Activated T-helper 9 cell treated with anti-CD3 and anti-CD28 coated beads, Interleukin-2, amount 50 U/mL, for 16 hours (primary cell): ENCODE data around the gene RNF144A.

ENCODE experiments used
- DNase-seq: peaks from one replicate; pipeline ENCODE4 v3.0.0-alpha.2; 2020; ENCODE audit warnings: low read depth

Gene RNF144A

GRCh38 chr2:6947929-6948676, 30.9 kb downstream of the RNF144A start:
- DNase-seq, result no peak

- no peak for DNase-seq
These were observed 31.6 kb downstream of the RNF144A start for GRCh38 chr2:6948677-6949351.

- DNase-seq, result no peak
These were observed 33.8 kb downstream of the RNF144A start for GRCh38 chr2:6951046-6951445.

- DNase-seq, result no peak
These were observed 34.9 kb downstream of the RNF144A start for GRCh38 chr2:6952101-6952500.

DNA sequence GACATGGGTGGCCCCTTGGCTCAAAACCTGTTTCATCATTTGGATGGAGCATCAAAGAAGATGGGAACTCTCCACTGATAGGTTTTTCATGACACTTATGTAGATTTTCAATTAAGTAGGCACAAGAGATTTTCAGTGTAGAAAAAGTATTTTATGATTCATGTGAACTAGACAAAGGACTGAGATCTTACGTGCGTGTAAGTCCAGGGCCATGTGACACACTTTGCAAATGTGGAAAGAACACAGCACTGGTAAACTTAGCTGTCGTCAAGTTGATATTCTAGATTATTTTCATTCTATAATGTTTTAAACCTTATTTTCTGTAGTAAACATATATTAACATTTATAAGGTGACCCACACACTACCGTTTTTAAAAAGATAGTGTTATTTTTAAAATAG, 37.4 kb downstream of the RNF144A start:
- no peak for DNase-seq

GRCh38 chr2:6955511-6956136, 38.4 kb downstream of the RNF144A start:
- DNase-seq, result no peak

DNA sequence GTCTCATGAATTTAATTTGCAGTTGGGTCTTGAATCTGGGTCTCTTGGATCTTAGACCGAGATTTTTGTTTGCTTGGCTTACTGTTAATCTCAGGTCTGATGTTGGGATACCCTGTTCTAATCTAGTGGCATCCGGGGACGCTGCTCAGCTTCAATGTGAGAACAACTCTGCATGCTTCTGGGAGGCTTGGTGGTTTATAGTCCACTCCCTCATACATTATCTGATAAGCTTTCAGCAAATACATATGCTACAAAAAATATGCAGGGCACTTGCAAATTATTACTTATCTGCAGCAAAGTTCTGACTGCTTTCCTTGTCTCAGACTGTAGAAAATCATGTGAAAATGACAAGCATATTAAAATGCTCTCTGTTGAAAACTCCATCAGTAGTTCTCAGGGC, 39.4 kb downstream of the RNF144A start:
- DNase-seq, result no peak

GRCh38 chr2:6957031-6957714, 40.0 kb downstream of the RNF144A start:
- DNase-seq, result no peak

- DNase-seq, result no peak
These were observed 40.9 kb downstream of the RNF144A start for GRCh38 chr2:6957910-6958615.

DNA sequence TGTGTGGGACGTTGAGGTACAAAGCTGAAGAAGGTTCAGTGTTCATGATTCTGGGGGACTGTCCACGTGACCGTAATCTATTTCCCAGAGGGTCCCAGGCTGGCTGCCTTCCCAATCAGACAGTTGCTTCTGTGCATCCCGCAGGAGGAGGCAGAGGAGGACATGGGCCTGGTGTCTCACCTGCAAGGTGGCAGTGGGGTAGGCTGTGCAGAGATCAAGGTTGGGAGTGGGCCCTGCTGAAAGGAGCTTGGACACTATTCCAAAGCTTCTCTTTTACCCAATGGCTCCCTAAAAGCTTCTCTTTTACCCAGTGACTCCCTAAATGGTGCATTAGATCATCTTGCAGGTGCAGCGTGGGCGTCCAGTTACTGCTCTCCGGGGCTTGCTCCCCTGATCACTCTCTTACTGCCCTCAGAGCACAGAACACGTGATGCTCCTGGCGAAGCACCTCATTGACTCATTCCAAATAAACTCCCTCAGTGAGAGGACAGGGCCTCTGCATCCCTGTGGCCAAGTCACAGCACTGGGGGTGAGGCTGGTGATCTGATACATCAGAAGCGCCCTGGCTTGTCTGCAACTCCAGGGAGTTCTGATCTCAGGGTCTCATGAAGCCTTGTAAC, 41.5 kb downstream of the RNF144A start:
- DNase-seq, result no peak

DNA sequence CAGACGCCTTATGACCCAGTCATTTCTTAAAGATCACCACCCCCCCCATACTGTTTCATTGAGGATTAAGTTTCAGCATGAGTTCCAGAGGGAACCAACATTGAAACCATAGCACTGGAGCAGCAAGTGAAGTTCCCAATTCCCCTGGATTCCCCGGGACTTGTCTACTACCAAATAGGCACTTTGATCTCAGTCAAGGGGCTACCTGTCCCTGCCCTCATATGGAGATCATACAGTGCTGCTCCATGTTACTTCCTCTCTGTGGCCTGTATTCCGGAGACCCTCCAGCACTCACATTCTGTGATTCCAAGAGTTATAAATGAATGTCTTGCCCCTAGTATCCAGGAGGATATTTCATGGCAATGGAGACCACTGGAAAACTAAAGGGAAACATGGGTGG, 42.5 kb downstream of the RNF144A start:
- DNase-seq, result no peak

- DNase-seq, result no peak
These were observed 43.4 kb downstream of the RNF144A start for GRCh38 chr2:6960659-6961058.

DNA sequence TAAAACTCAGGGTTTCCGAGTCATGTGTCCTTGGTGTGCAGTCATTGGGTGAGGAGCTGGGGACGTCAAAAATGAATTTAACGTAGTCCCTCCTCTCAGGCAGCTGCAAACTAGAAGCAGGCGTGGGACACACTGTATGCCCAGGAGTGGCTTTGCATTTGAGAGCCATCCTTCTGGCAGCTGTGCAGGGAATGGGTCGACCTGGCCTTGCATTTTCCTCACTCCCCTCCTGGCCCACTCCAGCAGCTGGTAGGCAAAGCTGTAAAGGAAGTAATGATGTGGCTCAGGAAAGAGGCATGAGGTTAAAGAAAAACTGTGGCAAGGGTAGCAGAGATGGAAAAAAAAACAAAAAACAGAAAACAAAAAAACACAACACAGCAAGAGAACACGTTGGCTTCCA, 46.5 kb downstream of the RNF144A start:
- no peak for DNase-seq

DNA sequence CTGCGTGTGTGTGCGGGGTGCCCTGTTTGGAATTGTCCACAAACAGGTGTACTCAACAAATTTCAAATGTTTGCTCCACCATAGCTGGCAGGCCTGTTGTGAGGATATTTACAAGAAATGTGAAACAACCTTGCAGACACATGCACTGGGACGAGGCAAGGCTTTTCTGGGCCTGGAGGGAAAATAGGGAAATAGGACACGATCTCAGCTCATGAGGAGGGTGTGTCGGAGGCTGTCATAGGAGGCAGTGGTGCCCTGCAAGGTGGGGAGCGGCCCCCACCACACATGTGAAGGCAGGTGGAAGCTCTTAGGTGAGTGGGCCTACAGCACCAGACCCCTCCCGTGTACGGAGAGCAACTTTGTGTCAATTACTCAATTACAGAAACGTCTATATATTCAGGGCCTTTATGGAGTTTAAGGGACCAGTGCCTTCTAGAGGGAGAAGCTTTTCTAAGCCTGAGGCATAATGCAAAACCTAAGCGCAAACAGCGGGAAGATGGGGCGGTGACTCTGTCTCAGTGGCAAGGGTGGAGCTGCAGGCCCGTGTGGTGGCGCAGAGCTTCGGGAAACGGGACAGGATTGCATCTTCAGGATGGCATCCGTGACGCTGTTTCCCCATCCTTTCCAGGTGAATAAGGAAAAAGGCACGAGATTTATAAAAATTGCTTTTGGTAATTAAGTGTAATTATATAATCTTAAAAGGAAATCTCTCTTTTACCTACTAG, 48.0 kb downstream of the RNF144A start:
- no peak for DNase-seq

- DNase-seq, result no peak
These were observed 49.3 kb downstream of the RNF144A start for GRCh38 chr2:6966446-6966940.

DNA sequence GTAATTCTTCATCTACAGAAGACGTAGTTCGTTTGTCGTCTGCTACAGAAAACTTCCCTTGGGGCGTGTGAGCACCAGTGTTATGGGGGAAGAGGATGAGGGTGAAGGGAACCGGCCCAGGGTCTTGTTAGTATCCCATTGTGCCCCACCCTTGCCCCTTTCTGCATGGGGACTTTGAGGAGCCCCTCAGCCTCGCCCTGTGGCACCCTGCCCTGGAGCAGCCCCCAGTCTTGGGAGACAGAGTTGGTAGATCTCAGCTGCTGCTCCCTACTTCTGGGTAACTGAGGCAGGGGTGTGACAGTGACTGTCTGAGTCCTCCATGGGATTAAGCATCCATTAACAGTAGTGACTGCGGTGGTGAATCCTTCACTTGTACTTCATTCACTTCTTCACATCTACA, 50.1 kb downstream of the RNF144A start:
- no peak for DNase-seq

GRCh38 chr2:6968319-6969100, 51.3 kb downstream of the RNF144A start:
- DNase-seq, result no peak

GRCh38 chr2:6970551-6970950, 53.3 kb downstream of the RNF144A start:
- no peak for DNase-seq

DNA sequence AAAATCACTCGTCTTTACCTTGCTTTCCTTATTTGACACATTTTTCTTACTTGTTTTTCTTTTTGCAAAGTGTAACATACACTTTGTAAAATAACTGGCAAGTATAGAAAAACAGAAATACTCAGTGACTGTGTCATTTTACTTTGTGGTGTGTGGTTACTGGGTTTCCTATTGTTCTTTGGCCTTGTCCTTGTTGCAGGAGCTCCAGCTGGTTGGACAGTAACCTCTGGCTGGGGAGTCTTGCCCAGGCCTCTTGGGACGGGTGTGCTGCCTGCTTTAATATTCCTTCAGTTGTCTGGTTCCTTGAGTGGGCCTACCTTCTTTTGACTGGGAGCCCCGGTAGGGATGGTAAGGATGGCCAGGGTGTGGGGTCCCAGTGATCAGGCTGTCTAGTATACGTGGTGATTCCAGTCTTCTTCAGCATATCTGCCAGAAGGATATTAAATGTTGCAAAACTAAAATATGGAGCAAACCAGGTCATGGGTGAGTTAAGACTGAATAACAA, 53.8 kb downstream of the RNF144A start:
- no peak for DNase-seq

DNA sequence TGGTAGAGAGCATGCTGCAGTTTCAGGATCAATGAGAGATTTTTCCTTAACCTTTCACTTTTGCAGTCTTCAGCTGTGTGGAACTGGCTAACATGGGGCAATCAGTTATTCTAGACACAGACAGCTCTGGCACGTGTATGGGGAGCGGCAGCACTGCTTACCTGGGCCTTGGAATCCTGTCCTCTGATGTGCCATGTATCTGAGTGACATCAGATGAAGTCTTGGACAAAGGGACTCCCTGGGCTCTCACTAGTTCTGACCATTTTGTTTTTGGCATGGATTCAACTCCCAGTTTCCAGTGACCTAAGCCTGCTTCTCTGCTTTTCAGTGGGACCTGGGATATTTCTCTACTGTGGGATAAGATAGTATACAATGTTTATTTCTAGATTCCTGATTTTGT, 54.3 kb downstream of the RNF144A start:
- DNase-seq, result no peak
